Astrocyte (in vitro differentiated cells and primary cell): ENCODE data around the gene CFAP58.

Experiments used
- CTCF ChIP-seq: IDR thresholded peaks from 2 replicates; pipeline ENCODE4 v1.5.1; 2011; ENCODE audit warnings: low read depth, mild to moderate bottlenecking, inconsistent platforms, low read length, moderate library complexity; ENCODE audit not compliant: insufficient read depth
- EZH2 ChIP-seq: IDR thresholded peaks from 2 replicates; pipeline ENCODE4 v1.6.1; 2012; ENCODE audit warnings: mild to moderate bottlenecking, low read length, inconsistent platforms; ENCODE audit not compliant: insufficient read depth

- TF ChIP-seq CTCF (no peak), EZH2 (no peak)
Measured at GRCh38 chr10:104349623-104350126, 4.0 kb upstream of the CFAP58 start.
